ENCODE measurements around the gene ZCCHC14.

ZCCHC14 gene

GRCh38 chr16:87407511-87408112 lies 85.2 kb downstream of the ZCCHC14 start:
- no peak for DNase-seq
- H3K27ac Mint-ChIP-seq, result no peak overlapping the region
- peaks cover 82% of the 10 kb centered on the region for H3K36me3 Mint-ChIP-seq (ENCODE audit: low read depth)
- no peak for TF ChIP-seq CTCF (IDR thresholded peaks at IDR 0.05)
- no peaks in the 10 kb centered on the region for H3K4me1 Mint-ChIP-seq
- no peak overlapping the region for H3K4me3 Mint-ChIP-seq
- no peaks in the 10 kb centered on the region for H3K9me3 Mint-ChIP-seq
- H3K27me3 Mint-ChIP-seq (ENCODE audit: low read depth, poor library complexity), result no peaks in the 10 kb centered on the region

GRCh38 chr16:87406495-87407088 lies 86.2 kb downstream of the ZCCHC14 start:
- no peak for DNase-seq
- H3K36me3 Mint-ChIP-seq (ENCODE audit: low read depth), result peaks cover 74% of the 10 kb centered on the region
- H3K4me3 Mint-ChIP-seq, result no peak overlapping the region
- no peaks in the 10 kb centered on the region for H3K9me3 Mint-ChIP-seq
- H3K27ac Mint-ChIP-seq, result no peak overlapping the region
- H3K4me1 Mint-ChIP-seq, result no peaks in the 10 kb centered on the region
- H3K27me3 Mint-ChIP-seq (ENCODE audit: low read depth, poor library complexity), result peaks cover 3% of the 10 kb centered on the region
- no peak for TF ChIP-seq CTCF (IDR thresholded peaks at IDR 0.05)

GRCh38 chr16:87404764-87405625 lies 87.8 kb downstream of the ZCCHC14 start:
- Mint-ChIP-seq H3K27ac (peak overlapping the region; percentile 75), H3K9me3 (no peaks in the 10 kb centered on the region), H3K4me3 (no peak overlapping the region), H3K4me1 (no peaks in the 10 kb centered on the region), H3K27me3 (ENCODE audit: low read depth, poor library complexity) (peaks cover 3% of the 10 kb centered on the region), H3K36me3 (ENCODE audit: low read depth) (peaks cover 72% of the 10 kb centered on the region)
- TF ChIP-seq CTCF (IDR thresholded peaks at IDR 0.05), result no peak
- no peak for DNase-seq

GRCh38 chr16:87395181-87395842 lies 97.5 kb downstream of the ZCCHC14 start:
- Mint-ChIP-seq H3K4me3 (no peak overlapping the region), H3K9me3 (no peaks in the 10 kb centered on the region), H3K27me3 (ENCODE audit: low read depth, poor library complexity) (no peaks in the 10 kb centered on the region), H3K4me1 (peaks cover 23% of the 10 kb centered on the region), H3K36me3 (ENCODE audit: low read depth) (peaks cover 37% of the 10 kb centered on the region), H3K27ac (no peak overlapping the region)
- TF ChIP-seq CTCF (IDR thresholded peaks at IDR 0.05), result no peak
- DNase-seq, result no peak

- peak overlapping the region; percentile 90 for H3K4me3 Mint-ChIP-seq
- TF ChIP-seq CTCF (IDR thresholded peaks at IDR 0.05), result no peak
- no peak for DNase-seq
Measured at GRCh38 chr16:87393680-87394055, 99.2 kb downstream of the ZCCHC14 start.

More at GRCh38 chr16:87393680-87394055, 99.2 kb downstream of the ZCCHC14 start:
- Mint-ChIP-seq H3K27me3 (ENCODE audit: low read depth, poor library complexity) (no peaks in the 10 kb centered on the region), H3K36me3 (ENCODE audit: low read depth) (peaks cover 20% of the 10 kb centered on the region), H3K27ac (no peak overlapping the region), H3K4me1 (peaks cover 31% of the 10 kb centered on the region), H3K9me3 (no peaks in the 10 kb centered on the region)
